T-helper 2 cell treated with Interferon-gamma antibody and Interleukin-4, amounts not matched to agents 5 μg/mL and 100 μg/mL, for 36 hours (primary cell): Measurements from ENCODE around the gene CTIF.

Experiments used
- DNase-seq: peaks from one replicate; pipeline ENCODE4 v3.0.0; 2021; ENCODE audit warnings: low spot score
- H3K27ac Mint-ChIP-seq: one replicate; pipeline ENCODE4 v1.8.0; 2021; ENCODE audit warnings: mild to moderate bottlenecking, mixed read lengths
- H3K27me3 Mint-ChIP-seq: one replicate; pipeline ENCODE4 v1.8.0; 2021; ENCODE audit warnings: low read depth, mixed read lengths
- H3K36me3 Mint-ChIP-seq: one replicate; pipeline ENCODE4 v1.8.0; 2021; ENCODE audit warnings: low read depth, mixed read lengths
- H3K4me1 Mint-ChIP-seq: one replicate; pipeline ENCODE4 v1.8.0; 2021; ENCODE audit warnings: low read depth, mixed read lengths
- H3K4me3 Mint-ChIP-seq: one replicate; pipeline ENCODE4 v1.8.0; 2022; ENCODE audit warnings: mild to moderate bottlenecking, moderate library complexity, mixed read lengths
- H3K9me3 Mint-ChIP-seq: one replicate; pipeline ENCODE4 v1.8.0; 2021; ENCODE audit warnings: mixed read lengths

Gene CTIF

GRCh38 chr18:48541026-48541746 lies 2.4 kb downstream of the CTIF start:
- Mint-ChIP-seq H3K4me3 (peak overlapping the region; percentile 29), H3K9me3 (no peaks in the 10 kb centered on the region), H3K4me1 (peaks cover 12% of the 10 kb centered on the region), H3K27ac (no peak overlapping the region), H3K36me3 (no peaks in the 10 kb centered on the region), H3K27me3 (peaks cover 40% of the 10 kb centered on the region)
- no peak for DNase-seq

DNA sequence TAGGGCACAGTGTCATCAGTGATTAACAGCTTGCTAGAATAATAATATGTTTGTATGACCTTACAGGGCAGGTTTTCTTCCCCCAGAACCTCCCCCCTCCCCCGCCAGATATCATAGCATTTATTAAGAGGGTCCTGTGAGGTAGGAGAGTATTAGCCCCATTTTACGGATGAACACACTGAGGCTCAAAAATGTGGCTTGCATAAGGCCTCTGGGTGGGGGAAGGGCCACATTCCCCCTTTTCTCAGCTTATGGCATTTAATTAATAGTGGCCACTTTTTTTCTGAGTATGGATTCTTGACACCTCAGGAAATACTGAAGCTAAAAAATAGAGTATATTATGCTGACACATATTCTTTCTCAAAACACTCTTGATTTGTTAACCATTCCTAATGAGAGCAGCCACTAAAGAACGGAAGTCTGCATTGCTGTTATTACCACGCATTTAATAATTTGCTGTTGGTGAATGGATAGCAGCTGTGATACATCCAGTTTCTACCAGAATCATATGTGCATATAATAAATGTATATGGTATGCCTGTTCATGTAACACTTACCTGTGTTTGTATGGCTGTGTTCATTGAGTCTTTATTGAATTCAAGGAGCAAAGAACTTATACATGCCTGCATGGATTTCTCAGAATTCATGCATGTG lies 3.0 kb downstream of the CTIF start:
- peaks cover 44% of the 10 kb centered on the region for H3K27me3 Mint-ChIP-seq
- DNase-seq, result no peak
- no peaks in the 10 kb centered on the region for H3K9me3 Mint-ChIP-seq
- no peaks in the 10 kb centered on the region for H3K36me3 Mint-ChIP-seq
- peaks cover 12% of the 10 kb centered on the region for H3K4me1 Mint-ChIP-seq
- peak overlapping the region; percentile 29 for H3K4me3 Mint-ChIP-seq
- no peak overlapping the region for H3K27ac Mint-ChIP-seq

DNA sequence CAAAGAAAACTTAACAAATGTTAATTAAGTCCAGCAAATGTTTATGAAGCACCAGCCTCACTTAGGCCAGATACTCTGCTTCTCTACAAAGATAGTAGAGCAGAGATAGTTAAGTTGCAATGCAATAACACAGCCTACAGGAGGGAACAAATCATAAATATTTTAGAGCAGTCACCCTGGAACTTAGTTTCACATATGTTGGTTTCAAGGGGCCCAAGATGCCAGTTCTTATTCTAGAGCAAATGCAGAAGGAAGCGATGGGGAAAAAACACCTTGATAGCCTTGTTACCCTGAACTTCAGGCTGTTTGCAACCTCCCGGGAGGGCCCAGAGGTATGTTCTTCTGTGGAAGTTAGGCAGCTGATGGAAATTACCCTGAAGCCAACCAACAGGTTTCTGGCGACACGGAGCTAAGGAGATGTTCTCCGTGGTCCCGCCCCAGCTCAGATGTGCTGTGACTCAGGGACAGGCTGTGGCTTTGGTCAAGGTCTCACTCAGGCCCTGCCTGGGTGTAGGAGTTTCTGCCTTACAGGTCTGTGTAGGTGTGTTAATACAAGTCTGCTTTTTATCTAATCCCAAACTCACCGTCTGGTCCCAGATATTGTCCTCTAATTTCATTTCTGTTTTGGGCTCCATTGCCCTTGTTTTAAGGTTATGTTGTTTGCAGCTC lies 3.8 kb downstream of the CTIF start:
- Mint-ChIP-seq H3K9me3 (no peaks in the 10 kb centered on the region), H3K4me1 (peaks cover 12% of the 10 kb centered on the region), H3K4me3 (no peak overlapping the region)

GRCh38 chr18:48543228-48543627 lies 4.4 kb downstream of the CTIF start:
- Mint-ChIP-seq H3K9me3 (no peaks in the 10 kb centered on the region), H3K27ac (no peak overlapping the region), H3K4me3 (no peak overlapping the region), H3K27me3 (peaks cover 44% of the 10 kb centered on the region), H3K4me1 (peaks cover 12% of the 10 kb centered on the region), H3K36me3 (no peaks in the 10 kb centered on the region)
- peak; percentile 10 for DNase-seq

More for the DNA sequence above, 3.8 kb downstream of the CTIF start:
- no peak overlapping the region for H3K27ac Mint-ChIP-seq
- no peak for DNase-seq
- H3K27me3 Mint-ChIP-seq, result peaks cover 44% of the 10 kb centered on the region
- no peaks in the 10 kb centered on the region for H3K36me3 Mint-ChIP-seq

DNA sequence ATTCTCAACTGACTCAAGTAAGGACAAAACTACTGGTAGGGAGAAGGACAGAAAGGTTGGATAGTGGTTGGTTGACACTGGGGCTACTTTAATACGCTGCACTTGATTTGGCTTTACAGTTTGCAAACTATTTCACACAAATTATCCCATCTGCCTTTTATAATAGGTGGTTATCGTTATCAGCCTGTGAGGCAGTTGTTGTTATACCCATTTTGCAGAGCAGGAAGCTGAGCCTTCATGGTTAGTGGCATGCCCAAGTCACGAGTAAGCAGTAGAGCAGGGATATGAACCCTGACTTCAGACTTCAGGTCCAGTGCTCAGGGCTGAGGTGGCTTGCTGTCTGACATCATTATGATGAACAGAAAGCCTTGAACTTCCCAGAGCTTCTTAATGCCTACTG lies 5.3 kb downstream of the CTIF start:
- H3K27ac Mint-ChIP-seq, result no peak overlapping the region
- peaks cover 12% of the 10 kb centered on the region for H3K4me1 Mint-ChIP-seq
- no peaks in the 10 kb centered on the region for H3K36me3 Mint-ChIP-seq
- H3K27me3 Mint-ChIP-seq, result peaks cover 44% of the 10 kb centered on the region
- H3K4me3 Mint-ChIP-seq, result no peak overlapping the region
- H3K9me3 Mint-ChIP-seq, result no peaks in the 10 kb centered on the region
- DNase-seq, result no peak

DNA sequence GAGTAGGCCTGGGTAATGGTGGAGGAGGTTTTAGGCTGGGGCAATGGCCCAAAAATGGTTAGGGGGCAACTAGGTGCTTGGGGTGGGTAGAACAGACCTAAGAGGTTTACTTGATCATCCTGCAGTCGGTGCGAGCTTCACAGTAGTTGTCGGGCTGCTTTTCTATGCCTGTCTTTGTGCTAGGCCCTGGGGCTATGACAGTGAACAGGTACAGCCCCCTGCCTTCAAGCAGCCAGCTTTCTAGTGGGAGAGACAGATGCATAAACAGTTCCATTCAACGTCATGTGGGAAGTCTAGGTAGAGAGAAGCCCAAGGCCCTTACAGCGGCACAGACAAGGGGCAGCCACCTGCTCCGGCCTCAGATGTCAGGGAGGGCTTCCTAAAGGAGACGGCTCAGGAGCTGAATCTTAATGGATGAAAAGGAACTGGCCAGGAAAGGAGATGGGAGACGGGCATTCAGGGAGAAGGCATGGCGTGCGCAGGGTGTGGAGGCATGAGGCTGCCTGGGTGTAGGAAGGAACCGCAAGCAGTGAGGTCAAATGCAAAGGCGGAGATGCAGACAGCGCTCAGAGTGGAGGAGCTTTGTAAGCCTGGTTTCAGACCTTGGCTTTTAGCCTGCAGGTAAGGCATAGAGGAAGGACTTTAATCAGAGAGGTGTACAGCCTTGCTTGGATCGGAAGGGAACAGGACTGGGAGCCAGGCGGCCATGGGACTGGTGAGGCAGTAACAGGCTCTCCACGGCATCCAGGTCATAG lies 6.0 kb downstream of the CTIF start:
- no peak overlapping the region for H3K27ac Mint-ChIP-seq
- H3K4me1 Mint-ChIP-seq, result peaks cover 12% of the 10 kb centered on the region
- H3K36me3 Mint-ChIP-seq, result no peaks in the 10 kb centered on the region
- no peaks in the 10 kb centered on the region for H3K9me3 Mint-ChIP-seq
- peaks cover 44% of the 10 kb centered on the region for H3K27me3 Mint-ChIP-seq
- no peak for DNase-seq
- H3K4me3 Mint-ChIP-seq, result no peak overlapping the region

DNA sequence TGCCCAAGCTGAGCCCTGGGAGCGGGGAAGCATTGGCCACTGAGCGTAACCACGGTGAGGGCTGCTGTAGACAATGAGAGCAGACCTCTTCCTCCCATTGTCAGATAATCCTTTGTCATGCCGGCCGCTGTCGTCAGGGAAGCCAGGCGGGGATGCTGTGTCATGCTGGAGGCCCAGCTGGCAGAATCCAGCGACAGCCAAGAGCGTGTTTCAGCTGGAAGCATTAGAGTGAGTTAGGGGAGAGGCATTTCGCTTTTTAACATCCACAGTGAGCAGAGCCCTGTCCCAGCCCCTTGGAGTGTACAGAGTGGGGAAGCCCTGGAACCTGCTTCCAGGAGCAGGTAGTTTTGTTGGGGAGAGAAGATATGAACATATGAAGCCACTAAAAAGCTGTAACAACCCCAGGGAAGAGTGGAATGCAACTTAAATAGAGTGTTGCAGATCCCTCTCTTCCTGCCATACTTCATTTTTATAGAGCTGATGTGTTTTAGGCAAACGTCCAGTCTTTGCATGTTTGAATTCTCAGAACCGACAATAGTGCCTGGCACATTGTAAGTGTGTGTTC lies 7.0 kb downstream of the CTIF start:
- peaks cover 40% of the 10 kb centered on the region for H3K27me3 Mint-ChIP-seq
- H3K9me3 Mint-ChIP-seq, result no peaks in the 10 kb centered on the region
- no peak for DNase-seq

GRCh38 chr18:48546396-48546795 lies 7.6 kb downstream of the CTIF start:
- Mint-ChIP-seq H3K27ac (no peak overlapping the region), H3K4me1 (peaks cover 10% of the 10 kb centered on the region), H3K27me3 (peaks cover 37% of the 10 kb centered on the region), H3K36me3 (no peaks in the 10 kb centered on the region), H3K9me3 (no peaks in the 10 kb centered on the region), H3K4me3 (no peak overlapping the region)
- no peak for DNase-seq

More for the DNA sequence above, 7.0 kb downstream of the CTIF start:
- Mint-ChIP-seq H3K36me3 (no peaks in the 10 kb centered on the region), H3K4me1 (peaks cover 12% of the 10 kb centered on the region), H3K27ac (no peak overlapping the region), H3K4me3 (no peak overlapping the region)

DNA sequence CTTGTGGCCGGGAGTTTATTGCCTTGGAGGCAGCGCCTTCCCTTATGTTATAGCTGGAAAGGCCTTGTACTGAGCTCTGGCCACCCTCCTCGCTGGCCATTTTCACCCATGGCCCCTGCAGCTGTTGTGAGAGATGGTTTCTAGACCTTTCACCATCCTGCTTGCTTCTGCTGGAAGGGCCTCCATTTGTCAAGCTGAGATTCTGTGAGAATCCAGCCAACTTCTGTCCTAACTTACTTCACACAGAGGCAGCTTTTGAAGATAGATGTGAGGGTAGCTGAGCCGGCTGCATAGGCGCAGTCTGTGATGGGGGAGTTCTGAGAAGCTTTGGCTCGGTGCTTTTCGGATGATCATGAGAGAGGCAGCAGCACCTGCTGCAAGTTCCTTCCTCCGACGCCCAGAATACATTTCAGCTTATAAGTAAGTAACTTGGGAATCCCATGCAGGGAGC lies 8.7 kb downstream of the CTIF start:
- Mint-ChIP-seq H3K27ac (no peak overlapping the region), H3K27me3 (peaks cover 26% of the 10 kb centered on the region), H3K4me3 (no peak overlapping the region), H3K9me3 (no peaks in the 10 kb centered on the region), H3K36me3 (no peaks in the 10 kb centered on the region), H3K4me1 (peaks cover 9% of the 10 kb centered on the region)
- no peak for DNase-seq

DNA sequence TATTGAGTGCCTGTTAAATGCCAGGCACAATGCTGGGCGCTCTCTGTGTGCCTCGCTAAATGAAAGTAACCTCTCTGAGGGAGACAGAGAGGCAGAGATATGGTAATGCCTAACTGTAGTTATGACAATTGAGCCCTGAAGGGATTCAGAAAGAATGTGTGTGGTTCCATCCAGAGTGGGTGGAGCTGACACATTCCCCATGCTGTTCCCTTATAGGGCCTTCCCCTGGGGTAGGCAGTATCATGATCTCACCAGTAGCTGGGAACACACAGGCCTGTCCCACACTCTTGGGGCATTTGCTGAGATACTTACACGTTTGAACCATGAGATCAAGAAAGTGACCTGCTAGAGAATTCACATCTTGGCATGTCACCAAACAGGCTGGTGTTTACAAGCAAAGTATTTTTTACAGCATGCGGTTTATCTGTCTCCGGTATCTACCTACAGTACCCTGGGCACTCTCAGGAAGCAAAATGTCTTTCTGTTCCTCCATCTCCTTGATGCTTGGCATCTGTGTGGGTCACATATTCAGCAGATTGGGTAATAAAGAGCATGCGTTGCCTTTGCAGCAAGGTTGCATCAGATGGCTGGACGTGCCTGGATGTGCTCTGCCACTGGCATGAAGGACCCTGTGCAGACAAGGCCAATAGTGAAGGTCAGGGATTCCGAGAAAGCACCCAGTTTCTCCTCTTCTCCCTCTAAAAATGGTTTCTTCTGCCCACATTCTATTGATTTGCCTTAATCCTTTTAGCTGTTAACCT lies 9.4 kb downstream of the CTIF start:
- Mint-ChIP-seq H3K36me3 (no peaks in the 10 kb centered on the region), H3K9me3 (no peaks in the 10 kb centered on the region), H3K4me1 (peaks cover 6% of the 10 kb centered on the region), H3K27ac (no peak overlapping the region), H3K27me3 (peaks cover 22% of the 10 kb centered on the region), H3K4me3 (no peak overlapping the region)
- no peak for DNase-seq

GRCh38 chr18:48548921-48549320 lies 10.1 kb downstream of the CTIF start:
- no peak for DNase-seq
- peaks cover 18% of the 10 kb centered on the region for H3K27me3 Mint-ChIP-seq
- no peak overlapping the region for H3K27ac Mint-ChIP-seq
- no peak overlapping the region for H3K4me3 Mint-ChIP-seq
- no peaks in the 10 kb centered on the region for H3K9me3 Mint-ChIP-seq
- no peaks in the 10 kb centered on the region for H3K36me3 Mint-ChIP-seq
- peaks cover under 1% of the 10 kb centered on the region for H3K4me1 Mint-ChIP-seq

DNA sequence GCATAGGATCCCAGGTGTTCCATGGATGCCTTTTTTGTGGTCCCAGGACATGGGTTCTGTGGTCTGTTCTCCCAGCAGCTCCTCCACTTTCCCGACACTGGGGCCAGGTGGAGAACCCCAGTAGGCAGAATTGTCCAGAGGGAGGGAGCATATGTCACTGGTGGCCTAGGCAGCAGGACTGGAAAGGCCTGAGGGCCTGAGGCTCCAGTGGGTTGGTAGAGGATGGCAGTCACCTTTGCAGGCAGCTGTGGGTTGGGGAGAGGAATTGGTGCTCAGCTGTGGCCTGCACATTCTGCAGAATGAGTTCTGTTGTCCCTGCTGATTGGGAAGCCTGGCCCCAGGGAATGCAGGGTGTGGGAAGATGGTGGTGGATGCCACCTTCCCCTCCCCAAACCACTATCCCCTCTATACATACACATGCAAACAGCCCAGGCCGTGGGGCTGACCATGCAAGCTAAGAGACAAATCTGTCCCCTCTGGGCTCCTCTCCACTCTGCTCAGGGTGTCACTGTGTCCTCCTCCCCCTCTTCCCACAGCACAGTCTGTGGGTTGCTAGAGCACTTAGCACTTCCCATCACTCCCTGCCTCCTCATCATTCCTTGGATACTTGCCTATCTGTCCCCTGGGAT lies 11.4 kb downstream of the CTIF start:
- DNase-seq, result no peak
- Mint-ChIP-seq H3K4me1 (no peaks in the 10 kb centered on the region), H3K27me3 (peaks cover 8% of the 10 kb centered on the region), H3K4me3 (no peak overlapping the region), H3K36me3 (no peaks in the 10 kb centered on the region), H3K27ac (no peak overlapping the region), H3K9me3 (no peaks in the 10 kb centered on the region)

- no peak for DNase-seq
- no peak overlapping the region for H3K4me3 Mint-ChIP-seq
- H3K27ac Mint-ChIP-seq, result no peak overlapping the region
- no peaks in the 10 kb centered on the region for H3K9me3 Mint-ChIP-seq
- H3K36me3 Mint-ChIP-seq, result no peaks in the 10 kb centered on the region
- no peaks in the 10 kb centered on the region for H3K4me1 Mint-ChIP-seq
- H3K27me3 Mint-ChIP-seq, result peaks cover 4% of the 10 kb centered on the region
These were observed 12.3 kb downstream of the CTIF start for GRCh38 chr18:48551100-48551499.
